Keratinocyte (primary cell): ENCODE results near the gene UTP4. TPM values are rescaled to one million over a fixed set of nuclear protein-coding genes. Genes with fewer than 3 reads are reported as not detected.
A peak's percentile ranks its signal among the peaks of the same experiment; 100 is the strongest.

Source experiments
- DNase-seq: peaks from one replicate; pipeline ENCODE4 v3.0.0-alpha.2; 2011; ENCODE audit warnings: low read depth, missing footprints, low spot score
- FAIRE-seq: peaks from 2 replicates; lab custom pipeline; 2011; peaks lifted over from hg19 to GRCh38; lab: Jason Lieb, UNC
- H2AFZ ChIP-seq: 2 replicates; pipeline ENCODE4 v1.6.0; 2012; ENCODE audit warnings: low read length, control low read depth, inconsistent platforms; ENCODE audit not compliant: control insufficient read depth
- H3K27ac ChIP-seq: 2 replicates; pipeline ENCODE4 v1.5.1; 2011; ENCODE audit warnings: low read length; ENCODE audit not compliant: control insufficient read depth, insufficient read depth
- H3K27me3 ChIP-seq: 3 replicates; pipeline ENCODE4 v1.6.0; 2011; ENCODE audit warnings: low read length; ENCODE audit not compliant: control insufficient read depth, insufficient read depth; ENCODE audit errors: extremely low read depth
- H3K36me3 ChIP-seq, 2 experiments: 2 replicates in 1 of 2; 3 replicates in 1 of 2; pipeline ENCODE4 v1.5.1; 2011; ENCODE audit warnings: low read length in 2 of 2, mild to moderate bottlenecking in 1 of 2; ENCODE audit not compliant: control insufficient read depth in 2 of 2, insufficient read depth in 2 of 2; ENCODE audit errors: extremely low read depth in 1 of 2
- H3K4me1 ChIP-seq: 3 replicates; pipeline ENCODE4 v1.5.1; 2011; ENCODE audit warnings: low read length; ENCODE audit not compliant: control insufficient read depth, insufficient read depth; ENCODE audit errors: extremely low read depth
- H3K4me2 ChIP-seq: 3 replicates; pipeline ENCODE4 v1.6.0; 2011; ENCODE audit warnings: low read depth, low read length; ENCODE audit not compliant: control insufficient read depth, insufficient read depth; ENCODE audit errors: extremely low read depth
- H3K4me3 ChIP-seq, 3 experiments: fragments of 200-600 bp in 1 of 3; sonication (generic) in 1 of 3; 2 replicates in 2 of 3; 3 replicates in 1 of 3; pipeline ENCODE4 v1.5.1; 2011 to 2016; ENCODE audit warnings: low read length in 3 of 3, mild to moderate bottlenecking in 3 of 3, control low read depth in 2 of 3, inconsistent platforms in 1 of 3, low read depth in 1 of 3, mixed read lengths in 1 of 3, mixed run types in 1 of 3, moderate library complexity in 1 of 3; ENCODE audit not compliant: control insufficient read depth in 2 of 3, insufficient read depth in 2 of 3; ENCODE audit errors: extremely low read depth in 1 of 3
- H3K79me2 ChIP-seq: 2 replicates; pipeline ENCODE4 v1.6.0; 2012; ENCODE audit warnings: low read length; ENCODE audit not compliant: control insufficient read depth, insufficient read depth
- H3K9ac ChIP-seq: 3 replicates; pipeline ENCODE4 v1.6.0; 2011; ENCODE audit warnings: low read length; ENCODE audit not compliant: control insufficient read depth, insufficient read depth; ENCODE audit errors: extremely low read depth
- H3K9me1 ChIP-seq: 3 replicates; pipeline ENCODE4 v1.6.0; 2011; ENCODE audit warnings: low read length; ENCODE audit not compliant: control insufficient read depth, insufficient read depth; ENCODE audit errors: extremely low read depth
- H3K9me3 ChIP-seq: 2 replicates; pipeline ENCODE4 v1.5.1; 2012; ENCODE audit warnings: low read depth, low read length; ENCODE audit not compliant: control insufficient read depth
- H4K20me1 ChIP-seq: 3 replicates; pipeline ENCODE4 v1.6.0; 2011; ENCODE audit warnings: low read length; ENCODE audit not compliant: control insufficient read depth, insufficient read depth; ENCODE audit errors: extremely low read depth
- EZH2 ChIP-seq: IDR thresholded peaks from one replicate; pipeline ENCODE4 v1.6.1; 2012; ENCODE audit warnings: inconsistent platforms, mild to moderate bottlenecking, low read length, moderate library complexity
- dilution Hi-C: fragments of 300-500 bp; cut with MboI; formaldehyde crosslinking; loops from one replicate; pipeline ENCODE4 v1.7.0; 2020; ENCODE audit warnings: low sequenced_read_pairs; ENCODE audit not compliant: extremely low pct_ligation_motif_present
- polyA plus RNA-seq, 5 experiments: library from polyadenylated mRNA; depleted of rRNA in 3 of 5; stranded (reverse) in 3 of 5; stranded (forward) in 1 of 5; unstranded in 1 of 5; fragments of >200 nt; gene quantifications; 1 replicate in 1 of 5; 2 replicates in 3 of 5; 3 replicates in 1 of 5; pipeline versions ENCODE4 v1.2.1 to v1.2.3, GENCODE V29; 2011 to 2012; ENCODE audit warnings: missing spikeins in 2 of 5, low read depth in 1 of 5, low replicate concordance in 1 of 5
- TF ChIP-seq, protein P1 (sequence below), 3 experiments: IDR thresholded peaks in 1 of 3; conservative IDR thresholded peaks in 1 of 3; optimal IDR thresholded peaks in 1 of 3; 2 replicates in 2 of 3; 3 replicates in 1 of 3; pipeline versions ENCODE3 to v1.5.1; 2011; ENCODE audit warnings: low read length in 3 of 3, mild to moderate bottlenecking in 3 of 3, moderate library complexity in 2 of 3, control low read depth in 1 of 3, inconsistent platforms in 1 of 3; ENCODE audit not compliant: insufficient read depth in 2 of 3; ENCODE audit errors: extremely low read depth in 1 of 3

Gene UTP4
- polyA plus RNA-seq, 1 donor (not counting 4 experiments of a cell fraction or from before 2014, with no cell fraction given): 106 TPM

DNA sequence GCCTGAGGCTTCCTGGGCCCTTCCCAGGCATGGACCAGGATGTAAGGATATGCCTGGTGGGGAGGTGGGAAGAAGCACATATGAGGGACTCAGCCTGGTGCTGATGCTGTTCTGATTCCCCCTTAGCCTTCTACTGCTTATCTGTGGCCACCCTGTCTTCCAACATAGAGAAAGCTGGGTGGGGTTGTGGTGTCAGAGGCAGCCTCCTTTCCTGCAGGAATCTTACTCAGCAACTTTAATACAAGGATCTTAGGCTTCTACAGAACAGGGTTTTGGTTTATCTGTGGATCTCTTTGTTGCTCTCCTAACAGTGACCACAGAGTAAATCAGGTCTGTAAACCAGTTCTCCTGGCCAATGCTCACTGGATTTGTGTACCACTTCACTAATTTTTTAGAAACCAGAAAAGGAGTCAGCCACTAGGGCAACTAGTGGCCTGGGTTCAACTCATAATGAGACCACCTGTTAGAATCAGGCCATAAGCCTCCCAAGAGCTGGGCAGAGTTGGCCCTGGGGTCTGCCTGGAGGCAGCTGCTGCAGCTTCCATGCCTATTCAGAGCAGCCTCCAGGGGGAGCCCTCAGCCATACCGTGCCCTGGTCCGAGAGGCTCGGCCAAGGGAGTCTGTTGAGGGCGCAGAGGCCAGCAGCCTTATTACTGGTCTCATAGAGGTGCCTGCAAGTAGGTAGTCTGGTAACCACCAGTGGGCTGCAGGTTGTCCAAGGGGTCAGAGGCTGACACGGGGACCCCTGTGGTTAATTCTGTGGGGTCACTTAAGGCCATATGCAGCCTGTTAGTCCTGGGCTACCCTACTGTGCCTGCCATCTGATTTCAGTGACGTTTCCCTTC lies 19.9 kb upstream of the UTP4 start:
- H3K27ac ChIP-seq: no peak overlapping the region
- no peak overlapping the region for H3K4me3 ChIP-seq
- FAIRE-seq (no peak), DNase-seq (no peak)
- no peaks in the 10 kb centered on the region for H3K9me3 ChIP-seq
- TF ChIP-seq, protein P1, sequence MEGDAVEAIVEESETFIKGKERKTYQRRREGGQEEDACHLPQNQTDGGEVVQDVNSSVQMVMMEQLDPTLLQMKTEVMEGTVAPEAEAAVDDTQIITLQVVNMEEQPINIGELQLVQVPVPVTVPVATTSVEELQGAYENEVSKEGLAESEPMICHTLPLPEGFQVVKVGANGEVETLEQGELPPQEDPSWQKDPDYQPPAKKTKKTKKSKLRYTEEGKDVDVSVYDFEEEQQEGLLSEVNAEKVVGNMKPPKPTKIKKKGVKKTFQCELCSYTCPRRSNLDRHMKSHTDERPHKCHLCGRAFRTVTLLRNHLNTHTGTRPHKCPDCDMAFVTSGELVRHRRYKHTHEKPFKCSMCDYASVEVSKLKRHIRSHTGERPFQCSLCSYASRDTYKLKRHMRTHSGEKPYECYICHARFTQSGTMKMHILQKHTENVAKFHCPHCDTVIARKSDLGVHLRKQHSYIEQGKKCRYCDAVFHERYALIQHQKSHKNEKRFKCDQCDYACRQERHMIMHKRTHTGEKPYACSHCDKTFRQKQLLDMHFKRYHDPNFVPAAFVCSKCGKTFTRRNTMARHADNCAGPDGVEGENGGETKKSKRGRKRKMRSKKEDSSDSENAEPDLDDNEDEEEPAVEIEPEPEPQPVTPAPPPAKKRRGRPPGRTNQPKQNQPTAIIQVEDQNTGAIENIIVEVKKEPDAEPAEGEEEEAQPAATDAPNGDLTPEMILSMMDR (optimal IDR thresholded peaks at IDR 0.05 in 1 of 3, IDR thresholded peaks at IDR 0.05 in 1 of 3, conservative IDR thresholded peaks at IDR 0.05 in 1 of 3; ENCODE audit: extremely low read depth in 1 of 3, insufficient read depth in 2 of 3, low read length in 3 of 3): peak; percentile 72 to 74 (median 73)
- TF ChIP-seq EZH2: no peak
- H4K20me1 ChIP-seq: peaks cover 49% of the 10 kb centered on the region
- peaks cover 67 to 68% of the 10 kb centered on the region in 2 experiments for H3K36me3 ChIP-seq
- H3K27me3 ChIP-seq: no peaks in the 10 kb centered on the region
- H3K79me2 ChIP-seq: peaks cover 66% of the 10 kb centered on the region
- dilution Hi-C loops: no loop called here
- no peak overlapping the region for H3K4me2 ChIP-seq
- H3K9ac ChIP-seq: no peak overlapping the region
- peaks cover 23% of the 10 kb centered on the region for H3K4me1 ChIP-seq
- no peak overlapping the region for H2AFZ ChIP-seq
- peaks cover 3% of the 10 kb centered on the region for H3K9me1 ChIP-seq

DNA sequence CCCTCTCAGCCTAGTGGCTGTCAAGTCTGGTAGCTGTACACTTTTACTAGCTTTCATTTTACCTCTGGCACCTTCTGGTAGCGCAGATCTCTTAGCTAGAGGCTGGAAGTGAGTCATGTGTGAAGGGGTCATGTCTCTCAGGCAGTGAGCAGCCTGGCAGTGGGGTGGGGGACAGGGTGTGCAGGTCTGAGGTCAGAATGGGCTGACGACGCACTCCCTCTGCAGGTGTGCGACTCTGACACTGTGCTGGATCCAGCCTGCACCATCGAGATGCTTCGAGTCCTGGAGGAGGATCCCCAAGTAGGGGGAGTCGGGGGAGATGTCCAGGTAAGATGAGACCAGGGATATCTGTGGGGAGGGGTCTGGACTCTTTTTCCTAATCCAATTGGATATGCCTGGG lies 19.2 kb upstream of the UTP4 start:
- H3K79me2 ChIP-seq: peaks cover 59% of the 10 kb centered on the region
- no peak for FAIRE-seq
- H3K9me1 ChIP-seq: peaks cover 3% of the 10 kb centered on the region
- peaks cover 67 to 68% of the 10 kb centered on the region in 2 experiments for H3K36me3 ChIP-seq
- H3K9me3 ChIP-seq: no peaks in the 10 kb centered on the region
- H3K27me3 ChIP-seq: no peaks in the 10 kb centered on the region
- H3K4me3 ChIP-seq: no peak overlapping the region
- peaks cover 49% of the 10 kb centered on the region for H4K20me1 ChIP-seq
- no peak overlapping the region for H2AFZ ChIP-seq
- TF ChIP-seq, protein P1 (optimal IDR thresholded peaks at IDR 0.05 in 1 of 3, IDR thresholded peaks at IDR 0.05 in 1 of 3, conservative IDR thresholded peaks at IDR 0.05 in 1 of 3; ENCODE audit: extremely low read depth in 1 of 3, insufficient read depth in 2 of 3, low read length in 3 of 3): no peak
- no peak for TF ChIP-seq EZH2
- H3K4me2 ChIP-seq: no peak overlapping the region
- peaks cover 17% of the 10 kb centered on the region for H3K4me1 ChIP-seq
- H3K9ac ChIP-seq: no peak overlapping the region
- H3K27ac ChIP-seq: no peak overlapping the region
- no peak for DNase-seq
- dilution Hi-C loops: no loop called here
